Lower leg skin (tissue), 4 donors: Measurements from ENCODE around the gene SLC9A2. TPM values are rescaled to one million over a fixed set of nuclear protein-coding genes. Genes with fewer than 3 reads are reported as not detected.

Experiments used
- DNase-seq, 2 donors: peaks; one replicate each; pipeline ENCODE4 v3.0.0-alpha.2; 2019; ENCODE audit warnings: low spot score in 2 of 2
- H3K4me3 ChIP-seq: fragments of 200-600 bp; sonication (generic); 2 replicates; pipeline ENCODE4 v1.5.1; 2017; ENCODE audit warnings: mild to moderate bottlenecking, low read depth; ENCODE audit not compliant: poor library complexity, severe bottlenecking
- CTCF ChIP-seq, 3 donors: fragments of 450-650 bp; IDR thresholded peaks; one replicate each; pipeline ENCODE4 v1.5.1; 2016; ENCODE audit warnings: antibody characterized with exemption in 3 of 3, mild to moderate bottlenecking in 3 of 3, moderate library complexity in 2 of 3
- POLR2A ChIP-seq, 2 donors: fragments of 450-650 bp; IDR thresholded peaks; one replicate each; pipeline ENCODE4 v1.6.1; 2016 to 2017; ENCODE audit warnings: antibody characterized with exemption in 2 of 2, mild to moderate bottlenecking in 1 of 2, moderate library complexity in 1 of 2
- WGBS, 2 donors: methylation state at CpG; one replicate each; pipeline ENCODE4 v1.1.5; 2018; 5-methylcytosine and 5-hydroxymethylcytosine counted together
- intact Hi-C: fragments of 100-400 bp; cut with DNase I; formaldehyde crosslinking; loops from one replicate; pipeline ENCODE4 v1.15.0; 2023; ENCODE audit warnings: low total_unique reads
- total RNA-seq, 4 donors: library from RNA; depleted of rRNA; stranded (reverse); fragments of >200 nt; gene quantifications; one replicate each; pipeline ENCODE4 v1.1.0, GENCODE V29; 2016

Gene SLC9A2
- total RNA-seq, 4 donors from 2014 or later: 0.55 to 6.8 (median 3.0) TPM

- no peak overlapping the region for H3K4me3 ChIP-seq
- no peak for DNase-seq
- intact Hi-C loops: no loop called here
- 84 to 92% methylated on average over 6 of the region's 6 CpGs for WGBS, 2 donors
- TF ChIP-seq CTCF (IDR thresholded peaks at IDR 0.05): no peak
- TF ChIP-seq POLR2A (IDR thresholded peaks at IDR 0.05): no peak
These were observed 41.2 kb downstream of the SLC9A2 start for GRCh38 chr2:102660574-102660973.

DNA sequence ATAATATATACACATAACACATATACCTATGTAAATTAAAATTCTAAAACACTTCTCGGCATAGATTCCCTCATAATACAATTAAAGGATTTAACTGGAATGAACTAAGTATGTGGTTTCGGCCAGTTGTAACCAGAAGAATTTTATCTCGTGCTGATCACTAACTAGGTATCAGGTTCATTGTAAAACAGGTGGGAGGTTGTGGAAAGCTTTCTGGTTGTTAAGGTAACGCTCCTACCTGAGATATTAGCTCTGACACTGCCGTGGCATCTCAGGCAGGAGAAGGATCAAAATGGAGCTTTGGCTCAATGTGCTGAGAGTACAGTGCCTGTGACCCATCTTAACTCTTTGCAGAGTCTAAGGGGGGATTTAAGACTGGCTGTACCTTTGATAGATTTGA lies 42.5 kb downstream of the SLC9A2 start:
- intact Hi-C loops: no loop called here
- TF ChIP-seq CTCF (IDR thresholded peaks at IDR 0.05): no peak
- TF ChIP-seq POLR2A (IDR thresholded peaks at IDR 0.05): no peak
- no peak for DNase-seq
- WGBS, 2 donors: 71 to 73% methylated on average over 5 of the region's 5 CpGs
- H3K4me3 ChIP-seq: no peak overlapping the region

DNA sequence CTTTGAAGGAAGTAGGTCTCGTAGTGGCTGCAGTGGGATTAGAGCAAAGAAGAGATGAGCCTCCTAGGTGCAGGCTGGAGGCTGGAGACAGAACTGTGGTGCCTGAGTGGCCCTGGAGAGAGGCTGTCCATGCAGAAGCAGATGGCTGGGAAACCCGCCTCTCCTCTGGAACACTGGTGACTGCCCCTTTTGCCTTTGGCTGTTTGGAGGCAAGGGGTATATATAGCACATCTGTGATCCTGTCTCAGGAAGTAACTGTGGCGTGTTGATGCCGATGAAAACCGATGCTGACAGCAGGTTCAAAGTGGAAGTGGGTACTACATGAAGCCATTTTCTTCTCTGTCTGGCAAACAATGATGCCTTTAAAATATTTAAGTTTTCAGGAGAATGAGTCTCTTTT lies 43.5 kb downstream of the SLC9A2 start:
- 70 to 72% methylated on average over 5 of the region's 5 CpGs for WGBS, 2 donors
- no peak for TF ChIP-seq POLR2A (IDR thresholded peaks at IDR 0.05)
- no peak for TF ChIP-seq CTCF (IDR thresholded peaks at IDR 0.05)
- H3K4me3 ChIP-seq: no peak overlapping the region
- DNase-seq: no peak
- intact Hi-C loops: no loop called here

DNA sequence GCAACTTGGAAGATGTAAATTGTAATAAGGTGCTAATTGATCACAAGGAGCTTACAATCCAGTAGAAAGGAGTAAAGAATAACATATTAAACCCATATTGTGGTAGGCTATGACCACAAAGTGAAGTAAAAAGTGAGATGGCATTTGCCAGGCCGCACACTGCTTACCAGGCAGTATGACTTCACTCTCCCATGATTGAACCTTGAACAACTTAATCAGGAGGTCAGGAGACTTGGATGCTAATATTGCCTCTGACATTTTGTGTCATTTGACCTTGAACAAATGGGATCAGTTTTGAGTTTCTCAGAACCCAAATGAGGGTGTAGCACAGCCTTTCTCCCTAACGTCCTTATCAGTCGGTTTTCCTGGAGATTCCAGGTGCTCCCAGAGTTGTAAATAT lies 44.0 kb downstream of the SLC9A2 start:
- no peak for DNase-seq
- no peak overlapping the region for H3K4me3 ChIP-seq
- intact Hi-C loops: no loop called here
- WGBS, 2 donors: 77 to 79% methylated on average over 3 of the region's 3 CpGs
- TF ChIP-seq POLR2A (IDR thresholded peaks at IDR 0.05) (no peak), CTCF (IDR thresholded peaks at IDR 0.05) (no peak)

DNA sequence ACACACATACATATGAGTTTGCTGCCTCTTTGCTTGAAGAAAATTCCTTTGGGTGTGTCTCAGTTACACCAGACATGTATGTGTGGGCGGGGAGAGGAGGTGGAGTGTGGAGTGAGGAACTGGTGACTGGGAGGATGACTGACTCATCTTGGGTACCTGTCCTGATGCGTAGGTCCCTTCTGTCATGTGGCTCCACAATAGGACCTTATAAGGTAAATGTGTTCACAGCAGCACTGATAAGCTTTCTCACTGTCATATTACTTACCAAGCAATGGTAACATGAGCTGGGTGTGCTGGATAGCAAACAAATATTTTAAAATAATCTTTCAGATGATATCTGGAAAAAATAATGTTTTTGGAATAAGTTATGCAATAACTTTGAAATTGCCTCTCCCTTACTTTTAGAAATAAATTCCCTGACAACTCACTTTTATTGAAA lies 45.1 kb downstream of the SLC9A2 start:
- 31% methylated on average over 2 of the region's 2 CpGs for whole genome bisulfite sequencing, 2 donors
- intact Hi-C loops: no loop called here
- H3K4me3 ChIP-seq: no peak overlapping the region
- no peak for DNase-seq
- TF ChIP-seq POLR2A (IDR thresholded peaks at IDR 0.05): no peak
- no peak for TF ChIP-seq CTCF (IDR thresholded peaks at IDR 0.05)

DNA sequence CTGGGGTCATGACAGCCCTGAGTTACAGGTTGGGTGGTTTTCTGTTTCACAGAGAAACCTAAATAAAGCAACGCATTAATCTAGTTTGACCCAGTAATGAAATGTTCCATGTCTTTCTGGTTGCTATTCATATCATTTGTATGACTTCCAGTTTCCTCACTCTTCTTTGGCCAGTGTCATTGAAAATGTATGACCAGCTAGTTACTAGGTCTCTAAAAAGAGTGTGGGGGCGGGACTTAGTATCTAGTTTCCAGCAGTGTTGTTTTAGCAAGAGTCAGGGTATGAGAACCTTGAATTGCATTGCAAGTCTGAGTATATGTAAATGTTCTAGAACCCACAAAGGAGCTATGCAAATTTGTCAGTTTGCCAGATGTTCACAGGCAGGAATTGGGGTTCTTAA lies 47.7 kb downstream of the SLC9A2 start:
- TF ChIP-seq CTCF (IDR thresholded peaks at IDR 0.05) (no peak), POLR2A (IDR thresholded peaks at IDR 0.05) (no peak)
- H3K4me3 ChIP-seq: no peak overlapping the region
- WGBS, 2 donors: 88 to 93% methylated on average over 2 of the region's 2 CpGs
- intact Hi-C loops: no loop called here
- DNase-seq: no peak
